Middle frontal gyrus (tissue), 1 donor: Measurements from ENCODE around the gene PAX8.
"Not testable (repeated sequence)": the region's sequence is repeated elsewhere in the genome, so short reads cannot be mapped to it uniquely, and the experiment has no call there.

Experiments
- DNase-seq: peaks from one replicate; pipeline ENCODE4 v3.0.0-alpha.2; 2015; ENCODE audit warnings: low spot score; ENCODE audit errors: extremely low spot score

Gene PAX8

DNA sequence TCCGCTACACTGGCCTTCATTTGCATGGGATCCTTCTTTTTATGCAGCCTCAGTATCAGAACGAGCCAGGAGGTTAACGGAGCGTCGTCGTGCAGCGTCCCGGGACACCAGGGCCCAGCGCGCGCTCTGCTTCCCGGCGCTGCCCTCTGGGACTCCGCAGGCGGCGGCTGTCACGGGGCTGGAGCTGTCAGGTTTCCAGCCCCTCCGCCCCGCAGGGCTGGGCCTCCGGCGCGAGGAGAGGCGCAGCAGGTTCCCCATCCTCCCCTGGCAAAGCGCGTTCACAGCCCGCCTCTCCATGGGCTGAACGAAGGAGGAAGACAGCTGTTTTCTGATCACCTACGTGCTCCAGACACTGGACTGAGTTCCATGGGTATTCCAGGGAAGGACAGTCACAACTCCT lies 12.5 kb upstream of the PAX8 start:
- DNase-seq: no peak

DNA sequence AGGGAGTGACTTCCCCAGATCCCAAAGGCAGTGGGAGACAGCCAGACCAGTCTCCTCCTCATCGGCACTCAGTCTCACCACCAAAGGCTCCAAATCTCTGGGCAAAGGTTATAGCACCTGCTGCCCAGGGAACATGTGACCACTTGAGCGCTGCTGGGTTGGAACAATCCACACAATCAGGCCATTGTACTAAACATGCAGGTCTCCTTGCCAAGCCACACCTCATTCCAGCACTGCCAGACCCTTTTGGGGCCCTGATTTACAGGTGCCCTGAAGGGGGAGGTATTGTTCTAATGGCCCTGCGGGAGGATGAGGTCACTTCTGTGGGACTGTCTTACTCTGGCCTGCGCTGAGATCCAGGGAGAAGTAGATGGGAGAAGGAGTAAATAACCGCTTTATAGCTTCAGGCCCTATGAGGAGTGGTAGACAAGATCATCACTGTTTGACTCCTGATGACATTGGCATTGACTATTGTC lies 10.0 kb upstream of the PAX8 start:
- not testable (repeated sequence) for DNase-seq

DNA sequence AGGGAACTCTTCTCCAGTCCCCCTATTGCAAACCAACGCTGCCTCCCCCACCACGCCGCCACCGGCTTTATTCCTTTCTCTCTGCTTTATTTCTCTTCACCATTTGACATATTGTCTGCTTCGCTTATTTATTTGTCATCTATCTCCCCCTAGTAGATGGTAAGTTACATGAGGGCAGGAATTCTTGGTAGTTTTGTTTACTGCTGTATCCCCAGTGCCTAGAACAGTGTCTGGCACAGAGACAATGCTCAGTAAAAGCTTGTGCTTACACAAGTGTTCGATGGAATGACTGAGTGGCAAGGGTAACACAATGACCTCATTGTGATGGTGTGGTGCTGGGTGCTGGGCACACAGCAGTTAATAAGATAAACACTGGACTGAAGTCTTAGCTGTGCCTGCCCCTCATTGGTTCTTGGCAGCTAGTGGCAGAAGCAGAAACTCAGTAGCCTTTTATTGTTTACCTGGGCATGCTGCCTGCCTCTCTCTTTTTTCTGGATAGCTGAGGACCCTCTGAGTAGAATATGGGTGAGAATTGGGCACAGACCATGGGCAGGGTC lies 9.5 kb upstream of the PAX8 start:
- DNase-seq: not testable (repeated sequence)

DNA sequence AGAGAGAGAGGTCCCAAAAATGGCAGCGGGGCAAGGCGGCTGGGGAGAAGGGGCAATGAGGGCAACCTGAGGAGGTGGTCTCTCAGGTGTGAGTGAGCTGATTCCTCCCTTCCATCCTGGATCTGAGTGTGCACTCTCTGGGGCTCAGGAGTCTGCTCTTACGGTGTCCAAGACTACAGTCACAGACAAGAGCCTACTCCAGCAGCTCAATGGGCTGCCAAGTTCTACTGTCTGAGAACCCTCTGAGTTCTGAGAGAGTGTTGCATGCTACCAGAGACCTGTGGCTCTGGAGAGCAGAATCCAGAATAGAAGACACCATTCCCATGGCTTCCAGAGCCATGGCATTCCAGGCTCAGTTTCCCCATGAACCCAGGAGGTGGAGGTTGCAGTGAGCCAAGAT lies 7.1 kb upstream of the PAX8 start:
- DNase-seq: no peak

DNA sequence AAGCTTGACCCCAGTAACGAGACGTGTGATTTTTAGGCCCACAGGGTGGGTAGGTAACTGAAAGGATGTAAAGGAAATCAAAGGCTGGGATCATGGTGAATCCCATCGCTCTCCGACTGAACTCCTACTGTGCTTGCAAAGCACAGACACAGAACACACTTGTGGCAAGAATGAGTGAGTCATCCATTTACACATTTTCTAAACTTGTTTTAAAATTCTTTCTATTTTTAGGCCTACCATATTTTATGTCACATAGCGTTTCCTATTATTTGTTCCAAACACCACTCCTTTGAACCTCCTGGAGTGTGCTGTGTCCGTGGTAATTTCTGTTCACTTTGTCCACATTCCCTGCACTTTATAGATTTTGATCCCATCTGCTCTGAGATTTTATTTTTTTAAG lies 6.3 kb upstream of the PAX8 start:
- DNase-seq: not testable (repeated sequence)

DNA sequence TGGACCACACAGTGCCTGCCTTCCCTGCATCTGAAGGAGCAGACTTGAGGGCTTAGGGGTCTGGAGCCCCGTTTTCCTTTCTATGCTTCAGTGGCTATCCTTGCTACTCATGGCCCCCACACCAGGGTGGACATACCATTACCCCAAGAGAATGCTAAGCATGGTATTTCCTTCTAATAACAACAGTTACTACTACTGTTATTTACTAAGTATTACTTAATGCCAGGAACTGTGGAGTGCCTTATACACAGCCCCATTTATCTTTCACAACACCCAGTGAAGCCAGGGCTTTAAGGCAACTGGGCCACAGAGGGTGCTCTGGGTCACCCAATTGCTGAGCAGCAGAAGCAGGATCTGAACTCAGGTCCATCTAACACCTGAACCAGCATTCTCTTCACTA lies 5.8 kb upstream of the PAX8 start:
- no peak for DNase-seq

DNA sequence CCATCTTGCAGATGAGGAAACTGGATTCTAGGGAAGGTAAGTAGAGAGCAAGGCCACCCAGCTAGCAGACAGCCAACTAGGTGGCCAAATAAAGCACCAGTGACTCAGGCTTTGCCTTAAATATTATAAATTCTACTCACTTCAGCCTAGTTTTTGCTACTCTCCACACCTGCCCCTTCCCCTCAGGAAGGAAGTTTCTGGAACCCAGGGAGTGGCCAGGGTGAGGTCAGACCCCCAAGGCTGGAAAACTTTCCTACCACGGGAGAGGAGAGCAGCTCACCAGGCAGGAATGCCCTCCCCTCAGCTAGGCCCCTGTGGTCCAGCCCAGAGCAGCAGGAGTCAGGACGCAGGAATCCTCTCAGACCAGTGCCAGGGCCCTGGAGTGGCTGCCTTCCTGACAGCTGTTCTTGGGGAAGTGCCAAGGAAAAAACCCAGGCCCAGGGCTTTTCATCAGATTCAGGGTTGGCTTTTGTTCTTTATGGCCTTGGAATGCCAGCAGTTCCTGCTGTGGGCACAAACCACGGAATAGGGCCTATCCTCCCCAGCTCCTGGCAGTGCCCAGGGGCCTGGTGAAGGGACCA lies 5.1 kb upstream of the PAX8 start:
- DNase-seq: no peak

DNA sequence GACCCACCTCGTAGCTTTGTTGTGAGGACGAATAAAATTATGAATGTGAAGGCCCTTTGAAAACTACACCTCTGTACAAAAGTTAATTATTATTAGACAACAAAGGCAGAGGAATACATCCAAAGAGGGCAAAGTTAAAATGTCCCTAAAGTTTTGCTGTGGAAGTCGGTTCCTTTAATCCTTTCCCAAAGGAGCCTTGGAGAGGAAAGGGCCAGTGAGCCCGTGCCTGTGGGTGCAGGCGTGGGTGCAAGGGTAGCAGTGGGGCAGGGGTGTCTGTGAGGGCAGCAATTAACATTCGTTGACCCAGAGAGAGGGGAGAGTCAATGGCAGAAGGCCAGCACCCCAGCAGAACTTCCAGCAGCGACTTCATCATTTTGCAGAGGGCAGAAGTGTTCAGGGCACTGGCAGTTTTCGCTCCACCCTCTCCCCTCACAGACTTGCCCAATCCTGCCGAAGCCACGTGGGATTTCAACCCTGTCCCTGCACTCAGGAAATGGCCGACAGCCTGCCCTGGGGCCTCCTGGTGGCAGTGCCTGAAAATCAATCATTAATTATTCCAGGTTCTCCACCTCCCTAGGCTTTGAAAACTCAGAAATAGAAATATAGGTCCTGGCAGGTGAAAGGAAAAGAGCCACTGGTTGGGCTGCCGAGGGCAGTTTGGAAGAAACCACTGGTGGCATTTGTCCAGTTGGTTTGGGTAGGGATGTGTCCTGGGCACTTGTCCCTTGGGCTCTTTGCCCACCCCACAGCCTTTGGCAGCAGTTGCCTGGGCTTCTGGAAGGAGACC lies 4.2 kb upstream of the PAX8 start:
- DNase-seq: no peak

DNA sequence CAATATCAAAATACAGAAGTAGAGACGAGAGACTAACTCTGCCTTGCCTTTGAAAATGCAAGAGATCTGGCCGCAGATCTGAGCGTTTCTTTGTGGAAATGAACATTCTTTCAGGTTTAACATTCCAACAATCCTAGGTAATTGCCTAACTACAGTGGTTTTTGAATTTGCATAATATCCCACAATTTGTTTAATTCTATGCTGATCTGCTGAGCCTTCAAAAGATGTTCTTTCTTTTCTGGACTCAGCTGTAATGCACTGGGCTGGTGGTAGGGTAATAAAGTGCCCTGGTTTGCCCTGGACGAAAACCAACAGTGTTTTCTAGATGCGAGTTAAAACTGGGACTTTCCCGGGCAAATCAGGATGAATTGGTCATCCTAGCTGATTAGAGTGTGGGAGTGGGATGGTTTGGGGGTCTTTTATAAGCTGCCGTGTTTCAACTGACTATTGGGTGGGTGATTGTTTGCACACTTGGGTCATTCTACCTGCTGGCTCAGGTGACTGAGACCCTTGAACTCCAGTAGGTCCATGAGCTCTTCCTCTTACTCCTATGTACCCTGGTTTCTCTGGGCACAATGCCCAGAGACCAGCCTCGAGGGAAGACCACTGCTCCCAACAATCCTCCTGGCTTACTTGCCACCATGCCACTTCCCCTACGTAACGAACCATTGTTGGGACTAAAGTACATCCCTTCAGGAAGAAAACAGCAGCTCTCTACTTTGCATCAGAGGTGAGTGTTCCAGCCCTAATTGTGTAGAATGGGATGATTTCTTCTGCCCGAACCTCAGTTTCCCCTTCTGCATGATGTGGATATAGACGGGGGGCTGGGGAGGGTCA lies 3.4 kb upstream of the PAX8 start:
- DNase-seq: no peak

DNA sequence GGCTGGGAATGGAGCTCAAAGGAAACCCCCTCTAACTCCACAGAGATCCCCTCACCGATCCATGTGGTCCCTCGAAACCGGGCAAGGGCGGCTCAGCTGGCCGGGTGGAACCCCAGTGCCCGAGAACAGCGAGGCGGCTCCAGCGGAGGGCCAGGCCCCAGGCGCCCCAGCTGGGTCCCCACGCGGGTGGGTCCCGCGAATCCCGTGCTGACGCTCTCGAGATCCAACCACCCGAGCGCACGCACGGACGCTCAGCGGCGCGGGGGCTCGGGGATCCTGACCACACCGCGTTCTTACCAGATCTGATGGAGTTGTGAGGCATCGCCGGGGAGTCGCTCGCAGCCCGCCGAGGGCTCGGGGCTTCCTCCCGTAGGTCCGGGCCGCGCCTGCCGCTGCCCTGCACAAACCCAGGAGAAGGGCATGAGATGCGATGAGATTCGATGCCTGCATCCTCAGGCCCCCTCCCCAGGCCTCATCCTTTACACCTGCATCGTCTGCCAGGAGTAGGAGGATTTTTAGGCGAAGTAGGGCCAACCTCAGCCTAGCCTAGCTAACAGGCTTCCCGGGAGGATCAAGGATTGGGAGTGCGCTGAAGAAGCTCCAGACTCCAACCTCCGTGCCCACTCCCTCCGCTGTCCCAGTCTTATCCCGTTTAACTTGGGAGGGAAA lies 514 bp downstream of the PAX8 start:
- no peak for DNase-seq

DNA sequence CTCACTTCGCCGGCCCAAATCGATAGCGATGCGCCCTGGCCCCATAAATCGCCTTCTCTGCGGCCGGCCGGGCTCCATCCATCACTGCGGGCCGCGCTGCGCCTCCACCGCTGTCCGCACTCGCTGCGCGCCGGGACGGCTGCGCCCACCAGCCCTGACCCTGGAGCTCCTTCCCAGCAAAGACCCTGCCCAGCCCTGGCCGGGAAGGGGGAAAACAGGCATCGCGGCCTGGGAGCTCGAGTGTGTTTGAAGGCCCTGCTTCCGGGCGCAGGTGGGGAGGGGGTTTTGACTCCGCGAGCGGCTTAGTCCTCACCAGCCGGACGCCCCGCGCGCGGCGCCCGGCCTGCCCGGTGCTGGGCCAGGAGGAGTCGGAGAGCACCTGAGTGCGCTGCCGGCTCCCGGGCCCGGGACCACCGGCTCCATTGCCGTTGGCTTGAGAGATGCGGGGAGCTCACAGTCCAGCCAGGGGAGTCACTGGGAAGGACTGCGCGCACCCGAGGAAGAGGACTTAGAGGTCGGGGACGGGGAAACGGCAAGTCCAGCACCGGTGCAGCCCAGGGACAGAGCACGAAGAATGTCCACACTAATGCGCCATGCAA lies 1.1 kb downstream of the PAX8 start:
- DNase-seq: no peak

DNA sequence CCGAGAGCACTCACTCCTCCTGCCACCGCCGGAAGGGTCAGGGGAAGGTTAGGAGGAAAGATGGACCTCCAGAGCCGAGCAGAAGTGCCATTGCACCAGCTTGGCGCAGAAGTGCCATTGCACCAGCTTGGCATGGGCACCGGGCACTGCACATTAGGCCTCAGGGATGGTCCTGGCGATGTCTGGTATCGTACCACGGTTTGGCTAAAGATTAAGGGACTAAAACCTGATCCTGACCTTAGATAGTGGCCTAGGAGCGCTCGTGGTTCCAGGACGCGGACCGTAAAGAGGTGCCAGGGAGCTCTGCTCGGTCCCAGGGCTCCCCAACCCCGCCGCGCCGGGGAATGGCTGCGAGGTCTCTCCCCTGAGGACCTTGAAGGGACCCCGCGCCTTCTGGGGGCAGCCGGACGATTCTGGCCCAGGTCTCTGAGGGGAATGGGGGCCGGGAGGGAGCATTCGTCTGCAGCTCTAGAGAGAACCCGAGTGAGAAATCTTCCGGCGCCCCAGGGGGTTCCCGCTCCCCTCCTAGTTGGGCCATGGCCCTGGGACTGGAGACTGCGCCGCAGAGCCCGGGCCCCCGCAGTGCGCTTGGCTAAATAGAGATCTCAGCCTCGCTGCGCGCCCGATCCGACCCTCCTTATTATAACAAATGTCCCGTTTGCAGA lies 1.8 kb downstream of the PAX8 start:
- no peak for DNase-seq

DNA sequence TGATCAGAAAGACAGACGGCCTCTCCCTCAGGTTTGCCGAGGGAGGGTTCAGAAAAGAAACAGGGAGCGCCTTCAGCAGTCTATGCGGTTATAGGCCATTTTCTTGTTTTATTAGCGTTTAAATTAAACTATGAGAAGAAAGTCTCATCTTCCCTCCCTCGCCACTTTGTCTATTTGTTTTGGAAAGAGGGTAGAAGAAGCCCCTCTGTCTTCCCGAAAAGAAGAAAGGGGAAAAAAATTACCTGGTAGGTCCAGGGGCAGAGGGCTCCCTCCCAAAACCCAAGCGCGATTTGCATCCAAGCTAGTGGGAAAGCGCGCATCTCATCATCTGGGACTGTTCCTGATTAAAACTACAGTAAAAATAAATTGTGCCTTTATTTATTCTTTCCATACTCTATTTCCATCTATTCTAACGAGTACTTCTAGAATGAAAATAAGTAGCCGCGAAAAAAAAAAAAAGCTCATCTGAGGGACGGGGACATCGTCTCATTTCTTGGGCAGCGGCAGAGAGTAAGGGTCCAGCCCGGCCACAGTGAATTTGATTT lies 2.4 kb downstream of the PAX8 start:
- no peak for DNase-seq

DNA sequence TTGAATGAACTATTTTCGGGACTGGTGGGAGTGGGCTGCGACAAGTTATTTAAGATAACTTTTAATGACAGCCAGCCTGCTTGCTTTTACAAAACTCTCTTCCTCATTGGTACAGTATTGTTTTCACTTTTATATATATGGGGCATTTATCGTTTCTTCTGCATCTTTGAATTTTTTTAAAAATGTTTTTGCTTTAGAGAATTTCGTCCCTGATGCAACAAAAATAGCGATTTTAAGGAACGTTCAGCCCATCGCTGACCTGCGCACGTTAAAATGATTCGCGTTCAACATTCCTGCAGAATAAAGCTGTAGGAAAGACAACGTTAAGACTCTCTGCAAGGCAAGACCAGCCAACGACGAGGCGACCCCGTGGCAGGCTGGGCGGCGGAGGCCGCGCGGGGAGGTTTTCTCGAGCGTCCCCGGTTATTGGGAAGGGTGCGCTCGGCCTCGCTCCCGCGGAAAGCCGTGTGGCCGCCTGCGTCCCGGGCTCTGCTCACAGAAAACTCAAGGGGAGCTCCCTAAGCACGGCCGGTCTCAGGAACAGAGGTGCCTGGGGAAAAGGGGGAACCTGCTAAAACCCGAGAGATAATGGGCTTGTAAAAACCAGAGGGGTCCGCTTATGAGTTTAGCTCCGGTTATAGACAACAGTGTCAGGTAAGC lies 3.0 kb downstream of the PAX8 start:
- no peak for DNase-seq

DNA sequence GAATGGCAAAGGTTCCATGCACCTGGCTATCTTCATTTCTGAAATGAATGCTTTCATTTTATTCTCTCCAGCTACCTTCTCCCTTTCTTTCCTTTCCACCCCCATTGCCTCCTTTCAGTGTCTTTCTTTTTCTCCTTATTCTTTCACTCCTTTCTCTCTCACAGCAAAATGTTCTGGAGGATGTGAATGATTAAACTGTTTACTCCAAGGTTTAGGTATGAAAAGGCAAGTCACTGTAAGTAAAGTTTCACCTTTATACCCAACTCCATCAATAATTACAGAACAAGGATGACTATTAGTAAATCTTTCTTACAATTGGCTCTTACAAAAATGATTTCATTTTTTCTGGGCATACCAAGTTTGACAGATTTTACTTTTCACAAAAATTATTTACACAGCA lies 4.3 kb downstream of the PAX8 start:
- no peak for DNase-seq

DNA sequence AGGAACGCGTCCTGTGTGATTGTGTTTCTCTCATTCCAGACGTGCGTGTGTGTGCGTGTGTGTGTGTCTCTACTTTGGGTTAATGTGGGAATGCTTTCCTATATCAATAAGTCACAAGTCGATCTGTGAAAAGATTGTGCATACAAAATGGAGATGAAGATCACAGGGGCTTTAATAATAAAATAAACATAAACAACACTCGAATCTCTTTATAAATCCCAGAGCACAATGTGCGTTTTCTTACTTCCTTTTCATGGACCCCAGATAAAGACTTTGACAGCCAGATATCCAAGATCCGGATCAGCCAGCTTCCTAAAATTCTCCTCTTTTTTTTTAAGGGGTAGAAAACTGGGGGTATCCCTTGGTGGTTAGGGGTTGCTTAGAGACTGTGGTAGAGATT lies 4.7 kb downstream of the PAX8 start:
- no peak for DNase-seq

DNA sequence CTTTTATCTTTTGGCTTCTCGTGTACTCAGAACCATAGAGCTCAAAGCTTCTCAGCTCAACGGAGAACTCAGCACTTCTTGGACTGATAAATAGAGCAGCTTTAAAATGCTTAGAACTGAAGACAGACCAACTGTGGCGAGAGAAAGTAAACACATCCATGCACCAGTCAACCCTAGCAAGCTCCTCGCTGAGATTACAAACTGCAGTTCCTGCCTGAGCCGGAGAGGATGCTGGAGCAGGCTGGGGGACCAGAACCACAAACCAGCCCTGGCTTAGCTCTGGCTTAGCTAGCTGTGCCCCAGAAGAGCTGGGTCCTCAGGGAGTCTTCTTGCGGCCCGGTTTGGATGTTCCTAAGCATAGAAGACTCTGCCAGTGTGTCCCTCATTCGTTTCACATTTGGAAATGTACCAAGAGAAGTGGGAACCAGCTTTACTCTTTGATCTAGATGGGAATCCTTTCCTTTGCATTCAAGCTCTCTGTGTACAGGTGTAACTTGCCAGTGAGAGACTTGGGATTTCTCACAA lies 5.6 kb downstream of the PAX8 start:
- no peak for DNase-seq

DNA sequence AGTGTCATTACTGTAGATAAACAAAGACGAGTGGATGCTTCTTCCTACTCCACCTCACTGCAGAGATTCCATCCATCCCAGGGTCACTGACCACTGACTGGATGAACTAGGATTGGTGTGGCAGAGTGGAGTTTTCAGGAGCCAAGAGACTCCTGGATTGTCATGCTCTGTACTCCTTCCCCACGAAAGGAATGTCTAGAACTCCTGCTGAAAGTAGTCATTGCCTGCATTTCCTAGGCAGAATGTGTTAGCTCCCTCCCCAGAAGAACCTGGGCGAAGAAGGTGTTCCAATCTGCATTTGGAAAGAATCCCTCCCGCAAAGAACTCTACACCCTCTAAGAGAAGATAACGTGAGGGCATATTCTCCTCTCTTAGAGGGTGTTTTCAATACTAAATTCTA lies 6.2 kb downstream of the PAX8 start:
- no peak for DNase-seq

DNA sequence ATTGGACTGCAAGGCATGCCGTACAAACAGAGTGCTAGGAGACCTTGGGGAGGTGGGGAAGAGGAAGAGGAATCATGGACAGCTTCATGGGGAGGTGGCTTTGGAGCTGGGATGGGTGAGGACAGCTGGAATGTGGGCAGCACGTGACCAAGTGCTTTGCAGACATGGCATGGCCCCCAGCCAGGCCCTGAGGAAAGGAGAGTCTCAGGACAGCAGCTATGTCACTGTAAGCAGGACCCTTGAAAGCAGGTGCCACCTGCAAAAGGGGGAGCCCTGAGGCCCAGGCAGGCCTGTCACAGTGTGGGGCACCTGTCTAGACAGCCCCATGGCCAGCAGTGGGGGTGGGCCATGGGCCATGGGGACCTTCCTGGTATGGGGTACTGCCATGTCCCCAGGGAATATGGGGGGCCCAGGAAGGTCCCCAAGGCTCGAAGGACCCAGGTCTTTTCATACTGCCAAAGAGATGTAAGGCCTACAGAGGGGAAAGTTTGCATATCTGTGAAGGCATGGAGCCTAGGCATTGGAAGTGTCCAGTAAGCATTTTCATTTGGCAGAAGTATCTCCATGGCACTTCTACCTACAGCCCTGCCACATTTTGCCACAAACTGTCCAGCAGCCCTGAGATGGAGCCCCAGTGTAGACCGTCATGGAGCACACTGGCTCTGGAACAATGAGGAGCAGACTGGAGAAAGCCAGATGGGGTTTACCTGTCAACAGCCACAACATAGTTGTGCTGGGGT lies 9.9 kb downstream of the PAX8 start:
- no peak for DNase-seq
